ENCODE results near the gene PSME2.

PSME2 gene

DNA sequence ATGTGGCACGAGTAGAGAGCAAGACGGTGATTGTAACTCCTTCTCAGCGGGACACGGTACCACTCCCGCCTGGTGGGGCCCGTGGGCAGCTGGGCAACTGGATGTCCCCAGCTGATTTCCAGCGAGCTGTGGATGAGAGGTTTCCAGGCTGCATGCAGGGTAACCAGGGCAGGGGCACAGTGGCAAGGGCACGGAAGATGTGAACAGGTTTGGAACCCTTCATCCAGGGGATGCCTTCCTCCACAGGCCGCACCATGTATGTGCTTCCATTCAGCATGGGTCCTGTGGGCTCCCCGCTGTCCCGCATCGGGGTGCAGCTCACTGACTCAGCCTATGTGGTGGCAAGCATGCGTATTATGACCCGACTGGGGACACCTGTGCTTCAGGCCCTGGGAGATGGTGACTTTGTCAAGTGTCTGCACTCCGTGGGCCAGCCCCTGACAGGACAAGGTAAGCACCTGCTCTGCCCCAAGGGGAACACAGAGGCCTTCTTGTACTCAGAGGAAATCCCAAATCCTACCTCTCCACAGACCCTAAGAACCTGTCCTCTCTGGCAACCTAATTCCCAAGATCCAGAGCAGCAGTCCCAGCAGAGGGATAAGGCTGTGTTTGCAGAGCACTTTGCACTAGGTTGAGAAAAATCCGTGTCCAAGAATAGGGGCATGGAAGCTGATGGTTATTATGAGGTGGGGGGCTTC lies 48.0 kb downstream of the PSME2 start:
- TF ChIP-seq POLR2A (IDR thresholded peaks at IDR 0.05; ENCODE audit: low read length) = no peak
- no peak for TF ChIP-seq GATA1 (IDR thresholded peaks at IDR 0.05; ENCODE audit: low read depth, low read length)
- DNase-seq = no peak

DNA sequence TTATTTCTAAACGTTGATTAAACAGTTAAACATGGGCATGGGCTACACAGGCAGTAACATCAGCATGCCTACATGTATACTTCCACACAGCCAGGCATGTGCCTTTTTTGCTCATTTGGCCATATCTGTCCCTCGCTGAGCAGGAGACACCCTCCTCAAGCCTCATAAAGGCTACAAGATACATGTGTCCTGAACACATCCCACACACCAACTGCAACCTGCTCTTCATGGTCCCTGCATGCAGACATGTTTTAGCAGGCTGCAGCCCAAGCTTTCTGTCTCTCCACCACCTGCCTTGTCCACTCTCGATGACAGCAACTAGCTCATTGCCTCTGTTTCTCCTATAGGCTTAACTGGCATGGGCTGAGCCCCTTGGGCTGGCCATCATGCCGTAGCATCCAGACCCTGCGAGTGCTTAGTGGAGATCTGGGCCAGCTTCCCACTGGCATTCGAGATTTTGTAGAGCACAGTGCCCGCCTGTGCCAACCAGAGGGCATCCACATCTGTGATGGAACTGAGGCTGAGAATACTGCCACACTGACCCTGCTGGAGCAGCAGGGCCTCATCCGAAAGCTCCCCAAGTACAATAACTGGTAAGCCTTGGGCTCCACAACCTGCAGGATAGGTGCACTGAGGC lies 49.7 kb downstream of the PSME2 start:
- no peak for DNase-seq
- TF ChIP-seq POLR2A (IDR thresholded peaks at IDR 0.05; ENCODE audit: low read length) (no peak), GATA1 (IDR thresholded peaks at IDR 0.05; ENCODE audit: low read depth, low read length) (no peak)

DNA sequence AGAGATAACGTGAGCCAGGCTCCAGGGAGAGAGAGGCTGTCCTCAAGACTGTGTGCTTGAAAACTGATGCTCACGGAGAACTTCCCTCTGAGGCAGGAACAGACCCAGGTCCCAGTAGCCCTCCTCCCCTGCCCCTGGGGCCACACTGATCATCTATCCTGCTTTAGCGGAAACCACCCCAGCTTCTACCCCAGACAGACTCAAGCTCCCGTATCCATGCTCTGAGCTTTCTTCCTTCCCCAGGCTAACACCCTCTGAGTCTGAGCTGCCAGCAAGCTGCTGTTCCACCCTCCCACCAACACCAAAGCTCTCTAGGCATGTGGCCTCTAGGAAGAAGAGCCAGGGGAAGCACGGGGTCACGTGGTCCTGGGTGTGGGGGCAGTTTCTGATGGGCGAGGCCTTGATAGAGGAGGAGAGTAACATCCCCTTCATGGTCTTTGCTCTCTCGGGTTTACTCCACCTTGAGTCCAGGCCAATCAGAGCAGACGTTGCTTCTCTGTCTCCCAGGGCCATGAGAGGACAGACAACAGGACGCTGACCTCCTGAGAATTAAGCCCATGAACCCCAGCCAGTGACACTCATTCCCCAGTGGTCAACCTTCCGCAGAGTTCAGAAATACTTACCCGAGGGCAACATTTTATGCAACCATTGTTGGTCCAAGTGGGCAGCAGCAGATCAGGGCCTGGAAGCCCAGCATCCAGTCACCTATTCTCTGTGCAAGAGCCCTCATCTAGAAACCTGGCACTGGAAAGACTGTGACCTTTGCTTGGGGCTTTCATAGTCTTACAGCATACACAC lies 50.9 kb downstream of the PSME2 start:
- peak; percentile 92 to 93 for DNase-seq
- peak; percentile 98 for TF ChIP-seq POLR2A (IDR thresholded peaks at IDR 0.05; ENCODE audit: low read length)
- TF ChIP-seq GATA1 (IDR thresholded peaks at IDR 0.05; ENCODE audit: low read depth, low read length) = no peak

DNA sequence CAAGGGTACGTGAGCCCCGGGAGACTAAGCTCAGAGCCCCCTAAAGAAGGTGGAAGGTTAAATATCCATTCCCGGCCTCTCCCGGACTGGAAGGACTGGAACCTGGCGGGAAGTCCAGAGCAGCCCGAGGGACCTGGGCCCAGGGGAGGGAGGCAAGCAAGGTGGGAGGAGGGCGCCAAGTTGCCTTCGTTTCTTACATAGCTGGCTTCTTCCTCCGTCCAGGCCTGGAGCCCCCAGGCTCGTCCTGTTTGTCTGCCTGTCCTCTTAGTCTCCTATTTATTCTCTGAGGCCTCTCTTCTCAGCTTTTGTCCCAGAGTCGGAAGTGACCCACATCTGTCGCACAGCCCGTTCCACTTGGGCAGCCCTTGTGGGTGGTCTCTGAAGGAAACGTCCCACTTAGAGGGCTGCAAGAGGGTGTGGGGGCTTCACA lies 51.6 kb downstream of the PSME2 start:
- TF ChIP-seq GATA1 (IDR thresholded peaks at IDR 0.05; ENCODE audit: low read depth, low read length) (no peak), POLR2A (IDR thresholded peaks at IDR 0.05; ENCODE audit: low read length) (no peak)
- peak; percentile 63 to 70 for DNase-seq

DNA sequence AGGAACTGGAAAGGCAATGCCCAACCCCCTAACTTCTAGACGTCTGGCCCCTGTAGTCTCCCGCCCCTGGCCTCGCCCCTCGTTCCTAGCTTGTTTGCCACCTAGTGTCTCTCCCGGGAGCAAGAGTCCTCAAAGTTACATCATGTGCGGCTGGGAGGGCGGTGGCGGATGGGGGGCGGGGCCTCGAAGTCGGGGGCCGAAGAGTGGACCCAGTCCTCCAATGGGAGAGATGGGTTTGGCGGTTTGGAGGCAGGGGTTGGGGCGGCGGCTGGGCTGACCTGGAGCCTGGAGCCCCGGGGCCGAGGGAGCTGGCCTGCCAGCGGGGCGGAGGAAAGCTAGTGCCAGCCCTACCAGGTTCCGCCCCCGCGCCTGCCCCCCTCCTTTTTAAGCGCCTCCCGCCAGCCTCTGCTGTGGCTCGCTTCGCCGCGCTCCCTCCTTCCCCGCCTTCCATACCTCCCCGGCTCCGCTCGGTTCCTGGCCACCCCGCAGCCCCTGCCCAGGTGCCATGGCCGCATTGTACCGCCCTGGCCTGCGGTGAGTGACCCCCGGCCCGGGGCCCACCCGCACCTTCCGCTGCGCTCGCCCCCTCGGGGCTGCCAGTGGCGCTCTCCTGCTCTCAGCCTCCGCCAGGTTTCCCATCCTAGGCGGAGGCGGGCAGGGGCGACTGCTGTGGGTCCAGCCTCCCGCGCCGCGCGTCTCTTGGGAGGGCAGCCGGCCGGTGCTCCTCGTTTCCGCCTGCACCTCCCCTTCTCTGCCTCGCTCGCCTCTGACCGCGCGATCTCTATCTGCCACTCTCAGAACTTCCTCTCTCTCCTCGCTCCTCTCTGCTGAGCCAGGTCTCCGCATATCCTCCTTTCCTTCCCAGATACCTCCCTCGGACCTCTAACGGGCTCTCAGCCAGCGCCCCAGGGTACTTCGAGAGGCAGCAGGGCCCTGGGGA lies 52.2 kb downstream of the PSME2 start, which contains the start of gene PCK2:
Gene PCK2 (plus strand): TSS at position 411 of the 940 bp plus-strand sequence. CDS start 95 bp downstream, at position 506.
- TF ChIP-seq POLR2A (IDR thresholded peaks at IDR 0.05; ENCODE audit: low read length) (peak; percentile 98), GATA1 (IDR thresholded peaks at IDR 0.05; ENCODE audit: low read depth, low read length) (no peak)
- DNase-seq = peak; percentile 97 to 98
